Measurements from ENCODE around the gene OSBPL5.

OSBPL5 gene

DNA sequence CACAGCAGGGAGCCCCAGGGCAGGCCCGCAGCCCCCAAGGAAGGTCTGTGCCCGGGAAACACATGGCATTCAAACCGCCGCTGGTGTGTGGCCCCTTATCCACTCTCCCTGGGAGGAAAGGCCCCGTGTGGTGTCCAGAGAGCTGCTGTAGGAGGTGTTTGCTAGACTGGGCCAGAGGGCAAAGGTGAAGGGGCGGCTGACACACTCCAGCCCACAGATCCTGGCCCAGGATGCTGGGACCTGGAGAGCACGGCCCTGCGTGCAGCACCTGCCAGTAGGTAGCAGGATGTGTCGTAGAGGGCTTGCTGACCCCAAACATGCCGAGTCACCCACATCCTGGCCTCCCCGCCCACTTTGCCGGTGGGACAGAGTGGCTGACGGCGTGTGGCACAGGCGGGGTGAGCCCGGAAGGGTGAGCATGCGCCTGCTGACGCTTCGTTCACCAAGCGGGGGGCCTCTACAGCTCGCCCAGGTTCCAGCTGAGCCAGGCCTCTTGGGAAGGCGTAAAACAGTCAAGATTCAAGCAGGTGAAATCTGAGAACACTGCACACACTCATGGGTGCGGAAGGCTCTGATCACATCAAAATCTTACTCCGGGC lies 11.0 kb downstream of the OSBPL5 start:
- DNase-seq (ENCODE audit: low spot score): no peak
- no peak for TF ChIP-seq CTCF (IDR thresholded peaks at IDR 0.05; ENCODE audit: extremely low read depth, missing control alignments)

GRCh38 chr11:3153291-3153861 lies 11.7 kb downstream of the OSBPL5 start:
- no peak for DNase-seq (ENCODE audit: low spot score)
- TF ChIP-seq CTCF (IDR thresholded peaks at IDR 0.05; ENCODE audit: extremely low read depth, missing control alignments): no peak

DNA sequence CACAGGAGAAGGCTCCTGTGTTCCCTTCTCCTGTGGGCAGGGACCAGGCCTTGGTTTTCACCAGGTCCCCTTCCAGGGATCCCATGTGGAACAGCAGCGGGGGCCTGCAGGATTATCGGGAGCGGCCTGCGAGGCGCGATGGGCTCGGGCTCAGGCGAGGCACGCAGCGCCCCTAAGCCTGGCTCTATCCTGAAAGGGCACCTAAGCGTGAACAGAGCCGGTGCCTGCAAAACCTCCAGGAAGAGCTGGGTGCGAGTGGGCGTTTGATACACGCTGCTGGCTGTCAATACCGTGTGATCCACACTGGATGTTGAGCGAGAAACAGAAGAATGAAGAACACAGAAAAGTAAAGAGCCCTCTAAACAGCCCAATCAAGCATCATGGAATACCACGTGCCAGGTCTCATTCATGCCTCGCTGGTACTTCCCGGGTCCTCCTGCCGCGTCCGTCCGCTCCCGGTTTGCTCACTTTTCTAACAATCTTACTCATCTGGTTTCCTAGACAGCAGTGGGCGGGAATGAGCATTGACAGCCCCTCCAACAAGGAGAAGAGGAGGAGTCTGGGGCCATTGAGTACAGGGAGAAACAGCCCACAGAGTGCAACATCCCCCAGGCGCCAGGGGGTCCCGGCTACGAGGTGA lies 12.5 kb downstream of the OSBPL5 start:
- no peak for DNase-seq (ENCODE audit: low spot score)
- TF ChIP-seq CTCF (IDR thresholded peaks at IDR 0.05; ENCODE audit: extremely low read depth, missing control alignments): no peak

- no peak for TF ChIP-seq CTCF (IDR thresholded peaks at IDR 0.05; ENCODE audit: extremely low read depth, missing control alignments)
- DNase-seq (ENCODE audit: low spot score): no peak
Observed at GRCh38 chr11:3150726-3151125, 14.4 kb downstream of the OSBPL5 start.

DNA sequence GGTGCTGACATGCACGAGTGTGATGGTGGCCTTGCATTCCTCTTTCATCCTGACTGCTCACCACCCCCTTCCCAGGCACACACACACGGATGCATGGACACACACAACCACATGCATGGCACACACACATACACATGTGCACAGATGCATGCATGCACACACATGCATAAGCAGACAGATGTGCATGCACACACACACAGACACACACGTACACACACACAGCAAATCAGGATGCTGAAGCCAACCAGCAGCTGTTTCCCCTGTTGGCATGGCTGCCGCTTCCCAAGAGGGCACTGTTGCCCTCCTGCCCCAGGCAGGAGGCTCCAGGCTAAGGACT lies 15.3 kb downstream of the OSBPL5 start:
- no peak for DNase-seq (ENCODE audit: low spot score)
- TF ChIP-seq CTCF (IDR thresholded peaks at IDR 0.05; ENCODE audit: extremely low read depth, missing control alignments): no peak

DNA sequence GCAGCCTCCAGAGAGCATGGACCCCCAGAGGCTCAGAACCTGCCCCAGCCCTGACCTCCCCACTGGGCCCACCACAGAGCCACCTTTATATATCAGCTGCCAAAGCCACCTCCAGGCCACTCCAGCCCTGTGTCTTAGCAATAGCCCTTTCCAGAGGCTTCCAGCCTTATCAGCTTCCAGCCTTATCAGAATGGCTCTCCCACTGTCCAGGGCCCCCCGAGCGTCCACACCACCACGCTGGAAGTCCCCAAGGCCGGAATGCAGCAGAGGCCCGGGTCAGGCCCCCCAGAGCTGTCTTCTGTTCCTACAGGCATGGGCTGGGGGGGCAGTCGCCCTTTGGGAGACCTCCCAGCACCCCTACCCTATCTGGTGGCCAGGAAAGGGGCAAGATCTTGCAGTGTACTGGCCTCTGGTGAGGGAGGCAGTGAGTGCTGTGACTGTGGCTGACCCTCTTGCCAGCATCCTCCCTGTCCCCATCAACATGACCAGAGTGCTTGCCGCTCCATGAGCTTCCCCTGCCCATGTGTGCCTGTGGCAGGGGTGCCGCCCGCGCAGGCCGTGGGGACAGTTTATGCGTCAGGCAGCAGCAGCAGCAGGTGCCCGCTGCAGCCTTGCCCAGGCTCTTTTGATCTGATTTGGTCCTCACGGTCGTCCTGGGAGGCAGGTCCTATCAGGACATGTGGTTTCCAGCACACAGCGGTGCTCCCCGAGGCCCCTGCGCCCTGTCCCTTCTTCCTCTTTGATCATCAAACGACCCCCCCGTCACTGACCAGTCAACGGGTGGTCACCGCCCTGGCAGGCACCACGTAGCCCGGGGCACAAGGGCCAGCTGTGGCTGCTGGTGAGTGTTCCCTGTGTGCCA lies 15.9 kb downstream of the OSBPL5 start:
- no peak for TF ChIP-seq CTCF (IDR thresholded peaks at IDR 0.05; ENCODE audit: extremely low read depth, missing control alignments)
- DNase-seq (ENCODE audit: low spot score): no peak

Measured in GM20000 (cell line).